NCI-H146 (cell line): ENCODE data around the gene PUS3.
"Not testable (repeated sequence)": the region's sequence is repeated elsewhere in the genome, so short reads cannot be mapped to it uniquely, and the experiment has no call there.

Experiments
- DNase-seq: peaks from one replicate; lab custom pipeline; 2025; lab: John Stamatoyannopoulos, UW

Gene PUS3

GRCh38 chr11:125865354-125865753, 37.7 kb downstream of the PUS3 start:
- not testable (repeated sequence) for DNase-seq

GRCh38 chr11:125862786-125863185, 40.2 kb downstream of the PUS3 start:
- DNase-seq: not testable (repeated sequence)

GRCh38 chr11:125857670-125858069, 45.3 kb downstream of the PUS3 start:
- DNase-seq: not testable (repeated sequence)

GRCh38 chr11:125846188-125846587, 56.8 kb downstream of the PUS3 start:
- DNase-seq: no peak
